Cortex of kidney (tissue), 1 donor: Measurements from ENCODE around the gene PDE3A.
"Not testable (repeated sequence)": the region's sequence is repeated elsewhere in the genome, so short reads cannot be mapped to it uniquely, and the experiment has no call there.

ENCODE experiments used
- DNase-seq: peaks from one replicate; lab custom pipeline; 2025; lab: John Stamatoyannopoulos, UW

The PDE3A gene

DNA sequence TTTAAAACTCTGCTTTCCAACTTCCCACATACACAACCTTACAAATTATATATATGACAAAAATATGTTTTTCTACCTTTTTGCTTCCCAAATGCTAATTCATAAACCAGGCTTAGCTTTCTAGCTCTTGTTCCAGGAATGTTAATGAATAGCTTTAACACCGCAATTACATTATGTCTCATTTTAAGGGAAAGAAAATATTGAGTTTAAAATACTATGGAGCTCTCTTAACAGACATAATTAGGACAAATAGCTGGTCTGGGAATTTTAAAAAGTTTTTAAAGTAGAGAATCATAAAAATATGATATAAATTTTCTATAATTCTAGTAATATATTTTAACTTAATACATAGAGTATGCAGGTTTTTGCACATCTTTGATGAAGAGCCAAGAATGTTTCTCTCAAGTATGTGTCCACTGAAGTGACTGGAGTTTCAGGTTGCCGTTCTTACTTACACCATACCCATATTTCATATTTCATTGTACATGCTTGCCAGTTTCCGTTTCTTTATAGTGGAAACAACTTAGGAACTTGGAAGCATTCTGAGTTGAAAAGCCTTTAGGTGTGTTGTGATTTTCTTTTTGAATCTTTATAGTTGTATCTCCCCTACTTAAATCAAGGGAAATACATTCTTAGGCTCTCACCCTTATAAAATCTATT, 236.2 kb downstream of the PDE3A start:
- DNase-seq = no peak

DNA sequence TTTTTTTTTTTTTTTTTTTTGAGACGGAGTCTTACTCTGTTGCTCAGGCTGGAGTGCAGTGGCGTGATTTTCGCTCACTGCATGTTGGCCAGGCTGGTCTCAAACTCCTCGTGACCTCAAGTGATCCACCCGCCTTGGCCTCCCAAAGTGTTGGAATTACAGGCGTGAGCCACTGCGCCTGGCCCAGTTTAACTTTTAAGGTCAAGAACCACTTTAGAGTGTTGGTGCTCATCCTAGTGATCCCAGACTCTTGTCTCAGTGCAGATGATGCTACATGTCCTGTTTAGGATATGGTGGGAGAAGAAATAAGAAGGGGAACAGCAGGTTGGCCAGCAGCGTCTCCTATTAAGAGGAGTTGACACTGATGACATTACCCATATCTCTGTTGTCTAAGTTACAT, 246.7 kb downstream of the PDE3A start:
- DNase-seq = not testable (repeated sequence)

- no peak for DNase-seq
Measured at GRCh38 chr12:20616093-20616492, 247.8 kb downstream of the PDE3A start.

- no peak for DNase-seq
Measured at GRCh38 chr12:20620261-20620660, 251.9 kb downstream of the PDE3A start.

DNA sequence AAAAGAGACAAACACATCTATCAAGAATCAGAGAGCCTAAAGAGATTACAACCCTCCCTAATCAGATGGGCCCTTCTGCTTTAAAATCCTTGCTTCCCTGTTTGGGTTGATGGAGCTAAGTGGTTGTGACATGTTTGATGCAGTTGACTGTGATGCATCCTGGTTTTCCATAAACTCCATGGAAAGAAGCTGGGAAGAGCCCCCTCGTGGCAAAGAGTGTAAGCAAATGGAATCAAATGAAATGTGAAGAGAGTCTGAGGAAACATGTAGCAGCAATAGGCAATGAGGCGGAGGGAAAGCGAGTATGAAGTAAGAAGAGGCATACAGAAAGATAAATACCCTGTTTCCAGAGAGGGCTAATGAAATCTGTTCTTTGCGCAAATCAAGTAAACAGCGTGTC, 256.4 kb downstream of the PDE3A start:
- DNase-seq = no peak

- no peak for DNase-seq
Measured at GRCh38 chr12:20625531-20625930, 257.2 kb downstream of the PDE3A start.

DNA sequence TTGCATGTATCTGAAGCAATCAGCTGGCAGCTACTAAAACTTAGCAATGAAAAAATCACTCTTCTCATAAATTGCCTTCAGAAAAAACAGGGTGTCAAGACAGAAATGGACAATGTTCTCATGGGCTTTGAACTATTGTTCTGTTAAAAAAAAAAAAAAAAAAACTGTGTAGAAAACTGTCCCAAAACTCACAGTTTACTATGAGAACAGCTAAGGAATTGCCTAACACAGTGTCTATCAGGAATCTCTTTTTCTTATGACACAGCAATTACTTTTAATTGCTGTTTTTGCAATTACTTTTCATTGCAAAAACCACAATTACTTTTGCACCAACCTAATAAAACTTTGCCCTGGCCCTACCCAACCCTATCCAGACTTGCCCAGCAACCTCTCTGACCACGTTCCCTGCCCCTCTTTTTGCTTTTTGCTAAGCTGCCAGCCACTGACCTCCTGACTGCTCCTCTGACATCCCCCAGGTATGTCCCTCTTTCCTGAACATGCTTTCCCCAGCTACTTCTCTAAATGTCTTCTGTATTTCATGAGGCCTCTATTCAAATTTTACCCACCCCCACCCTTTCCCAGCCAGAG, 258.8 kb downstream of the PDE3A start:
- no peak for DNase-seq

DNA sequence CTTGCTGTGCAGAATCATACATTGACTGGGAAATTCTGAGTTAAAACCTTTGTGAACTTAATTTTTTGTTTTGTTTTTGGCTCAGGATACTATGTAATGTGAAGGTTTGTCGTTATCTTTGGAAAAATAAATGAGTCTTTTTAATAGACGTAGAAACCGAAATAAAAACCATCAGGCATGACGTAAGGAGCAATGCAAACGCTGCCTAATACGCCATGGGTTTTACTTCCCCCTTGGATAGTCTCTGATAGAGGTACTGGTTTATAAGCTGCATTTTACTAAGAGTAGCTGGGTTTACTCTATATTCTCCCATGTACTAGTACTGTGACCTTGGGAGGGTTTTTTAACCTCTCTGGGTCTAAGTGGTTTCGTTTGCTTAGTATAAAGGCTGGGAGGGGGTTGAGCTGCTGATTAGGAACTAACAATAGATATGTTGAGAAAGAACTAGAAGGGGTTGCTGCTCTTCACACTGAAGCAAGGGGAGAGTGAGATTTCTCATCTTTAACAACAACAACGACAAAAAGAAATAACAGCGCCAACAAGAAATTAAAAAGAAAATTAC, 260.0 kb downstream of the PDE3A start:
- no peak for DNase-seq

GRCh38 chr12:20628999-20629398, 260.7 kb downstream of the PDE3A start:
- no peak for DNase-seq

- no peak for DNase-seq
Measured at GRCh38 chr12:20629414-20630156, 261.2 kb downstream of the PDE3A start.

DNA sequence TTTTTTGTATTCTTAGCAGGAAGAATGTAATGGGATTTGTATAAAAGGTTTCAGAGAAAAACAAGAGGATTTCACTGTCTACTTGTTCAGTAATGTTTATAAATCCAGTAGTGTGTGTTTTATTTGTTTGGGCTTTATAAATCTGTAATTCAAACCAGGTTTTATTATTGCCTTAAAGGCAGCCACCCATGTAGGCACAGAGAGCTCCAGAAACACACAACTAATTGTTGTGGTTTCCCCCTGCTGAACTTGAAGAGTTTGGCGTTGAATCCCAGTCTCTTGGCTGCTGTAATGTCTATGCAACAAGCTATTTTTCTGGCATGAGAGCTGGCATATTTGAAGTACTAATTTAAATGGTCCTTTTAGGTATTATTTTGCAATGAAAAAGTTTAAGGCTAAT, 263.4 kb downstream of the PDE3A start:
- DNase-seq = no peak

DNA sequence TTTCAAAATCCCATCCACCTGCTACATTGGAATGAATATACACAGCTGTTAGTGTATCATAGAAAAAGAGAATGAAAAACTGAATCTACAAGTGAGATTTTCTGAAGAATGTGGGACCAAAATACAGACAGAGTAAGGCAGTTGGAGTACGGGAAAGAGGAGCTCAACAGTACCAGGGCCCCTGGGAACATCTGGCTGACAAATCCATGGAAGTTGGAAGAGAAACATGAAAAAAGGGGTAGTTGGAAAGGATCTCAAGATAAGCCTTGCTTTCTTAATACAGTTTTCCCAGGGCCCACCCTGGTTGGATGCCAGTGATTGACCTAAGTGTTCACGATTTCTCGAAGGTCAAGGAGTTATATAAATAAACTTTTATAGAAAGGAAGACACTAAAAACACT, 272.8 kb downstream of the PDE3A start:
- DNase-seq = no peak

DNA sequence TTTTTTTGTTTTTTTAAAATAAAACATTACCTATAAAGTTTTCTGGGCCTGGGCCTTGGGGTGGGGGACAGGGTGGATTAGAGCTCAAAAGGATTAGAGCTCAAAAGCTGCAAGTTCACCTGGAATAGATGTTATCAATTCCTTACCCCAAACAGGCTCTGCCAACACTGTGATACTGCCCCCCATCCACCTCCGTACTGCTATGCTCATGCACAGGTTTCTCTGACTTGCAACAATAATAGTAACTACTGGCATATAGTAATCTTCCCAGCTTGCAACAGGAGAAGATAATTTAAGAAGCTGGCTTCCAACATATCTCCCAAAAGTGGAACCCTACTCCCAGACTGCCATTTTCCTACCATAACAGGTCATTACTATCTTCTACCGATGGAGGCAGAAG, 275.5 kb downstream of the PDE3A start:
- DNase-seq = no peak

- no peak for DNase-seq
Measured at GRCh38 chr12:20646239-20646827, 278.0 kb downstream of the PDE3A start.

DNA sequence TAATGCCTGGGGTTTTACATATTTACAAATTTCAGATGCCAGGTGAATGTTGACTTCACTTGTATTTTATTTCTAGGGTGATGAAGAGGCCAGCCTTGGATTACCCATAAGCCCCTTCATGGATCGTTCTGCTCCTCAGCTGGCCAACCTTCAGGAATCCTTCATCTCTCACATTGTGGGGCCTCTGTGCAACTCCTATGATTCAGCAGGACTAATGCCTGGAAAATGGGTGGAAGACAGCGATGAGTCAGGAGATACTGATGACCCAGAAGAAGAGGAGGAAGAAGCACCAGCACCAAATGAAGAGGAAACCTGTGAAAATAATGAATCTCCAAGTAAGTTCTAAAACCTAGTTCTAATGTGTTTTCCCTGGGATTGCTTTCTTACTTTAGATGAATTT, 285.5 kb downstream of the PDE3A start:
- DNase-seq = no peak

DNA sequence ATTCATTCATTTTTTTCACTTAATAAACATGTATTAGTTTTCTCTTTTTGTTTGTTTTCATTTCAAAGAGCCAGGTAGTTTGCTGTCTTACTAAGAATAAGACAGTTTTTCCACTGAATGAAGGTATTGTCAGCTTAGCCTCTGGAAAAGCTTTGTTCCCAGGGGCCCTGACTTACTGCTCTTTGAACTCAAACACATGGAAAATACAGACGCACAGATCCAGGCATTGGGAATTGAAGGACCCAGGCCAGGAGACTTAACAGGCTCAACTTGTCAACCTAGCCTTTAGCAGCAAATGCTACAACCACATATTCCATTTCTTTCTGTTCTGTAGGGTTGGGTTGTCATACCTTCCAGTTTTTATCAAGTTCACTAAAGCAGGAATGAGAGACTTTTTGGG, 288.3 kb downstream of the PDE3A start:
- DNase-seq = no peak

DNA sequence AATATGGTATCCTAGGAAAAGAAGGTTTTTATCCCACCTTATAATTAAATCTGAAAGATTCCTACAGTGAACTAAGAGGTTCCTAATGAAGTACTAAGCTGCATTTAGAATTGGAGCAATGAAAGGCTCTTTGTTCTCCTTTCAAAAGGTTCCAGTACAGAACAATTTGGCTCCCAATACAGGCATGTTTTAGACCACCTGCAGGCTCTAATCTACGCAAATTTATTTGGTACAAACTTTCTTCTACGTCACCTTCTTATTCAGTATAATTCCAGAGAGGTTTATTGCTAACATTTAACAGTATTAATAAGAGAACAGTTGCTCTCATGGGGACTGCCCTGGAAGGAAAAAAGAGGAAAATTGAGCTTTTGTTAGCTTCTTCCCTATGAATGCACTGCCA, 289.2 kb downstream of the PDE3A start:
- DNase-seq = no peak

GRCh38 chr12:20681334-20681733, 313.0 kb downstream of the PDE3A start:
- DNase-seq = no peak

GRCh38 chr12:20695232-20695631, 326.9 kb downstream of the PDE3A start, which contains the start of gene SLCO1C1:
Gene SLCO1C1, plus strand, starts transcription at chr12:20695332. Its CDS starts 4,245 bp downstream, at chr12:20699577.
- DNase-seq = no peak

DNA sequence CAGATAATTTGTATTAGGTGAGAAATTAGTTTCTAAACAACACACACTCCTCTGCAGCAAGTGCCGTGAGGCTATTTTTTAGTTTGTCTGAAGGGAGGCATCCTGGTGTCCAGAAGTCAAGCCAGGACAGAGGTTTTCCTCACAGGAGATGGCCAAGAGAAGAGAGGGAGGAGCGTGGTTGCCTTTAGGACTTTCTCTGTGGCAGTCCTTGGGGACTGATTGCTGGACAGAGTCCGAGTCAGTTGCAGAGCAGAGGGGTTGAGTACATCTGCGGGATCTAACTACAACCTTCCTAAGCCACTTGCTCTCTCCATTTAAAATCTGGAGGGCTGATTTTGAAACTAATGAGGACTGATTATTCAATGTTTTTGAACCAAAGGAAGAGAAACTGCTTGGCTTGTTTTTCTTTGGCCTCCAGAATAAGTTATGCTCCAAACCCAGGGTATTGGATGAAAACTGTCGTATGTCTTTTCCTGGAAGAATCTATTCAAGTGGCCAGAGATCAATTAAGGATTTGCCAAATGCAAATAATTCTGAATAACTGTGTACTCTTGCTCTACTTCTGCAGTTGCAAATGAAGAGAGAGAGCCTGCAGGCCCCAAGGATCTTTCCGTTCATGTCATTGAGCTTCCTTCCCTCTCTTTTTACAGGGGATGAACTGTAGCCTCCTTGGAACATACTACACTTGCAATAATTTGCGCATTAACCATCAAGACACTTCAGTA, 328.0 kb downstream of the PDE3A start:
- DNase-seq = no peak

GRCh38 chr12:20701106-20701505, 332.8 kb downstream of the PDE3A start:
- no peak for DNase-seq

DNA sequence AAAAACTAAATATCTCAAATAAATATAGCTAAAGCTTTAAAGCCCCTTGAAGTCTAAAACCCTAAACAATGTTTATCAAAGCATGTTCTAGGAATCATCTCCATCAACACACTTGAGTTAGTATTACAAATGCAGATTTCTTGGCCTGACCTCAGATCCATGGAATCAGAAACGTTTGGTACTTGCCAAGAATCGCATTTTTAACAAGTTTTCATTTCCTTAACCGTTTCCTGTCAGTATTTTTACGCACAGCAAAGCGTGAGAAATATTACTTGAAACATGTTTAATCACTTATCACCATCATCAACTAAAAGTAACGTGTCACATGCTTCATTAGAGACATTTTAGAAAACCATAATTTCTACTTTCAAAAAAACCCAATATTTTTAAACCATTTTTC, 336.5 kb downstream of the PDE3A start:
- DNase-seq = no peak
